BE2C (cell line): ENCODE data around the gene ACP3.
"Not testable (repeated sequence)": the region's sequence is repeated elsewhere in the genome, so short reads cannot be mapped to it uniquely, and the experiment has no call there.

Experiments
- DNase-seq: peaks from one replicate; pipeline ENCODE4 v3.0.0-alpha.2; 2020
- H3K27me3 ChIP-seq: fragments of 250-450 bp; sonication (Bioruptor Pico); 2 replicates; pipeline ENCODE4 v1.5.1; 2020; ENCODE audit warnings: mild to moderate bottlenecking
- H3K36me3 ChIP-seq: fragments of 250-450 bp; sonication (Bioruptor Pico); 2 replicates; pipeline ENCODE4 v1.5.1; 2020; ENCODE audit warnings: mild to moderate bottlenecking
- H3K4me1 ChIP-seq: fragments of 250-450 bp; sonication (Bioruptor Pico); 2 replicates; pipeline ENCODE4 v1.5.1; 2020
- H3K4me3 ChIP-seq: 2 replicates; pipeline ENCODE4 v1.5.1; 2011; ENCODE audit warnings: low read depth, low read length
- H3K9me3 ChIP-seq: fragments of 250-450 bp; sonication (Bioruptor Pico); 2 replicates; pipeline ENCODE4 v1.5.1; 2020
- CTCF ChIP-seq: IDR thresholded peaks from 2 replicates; pipeline ENCODE4 v1.5.1; 2012; ENCODE audit warnings: mild to moderate bottlenecking, low read depth, low read length

The ACP3 gene

DNA sequence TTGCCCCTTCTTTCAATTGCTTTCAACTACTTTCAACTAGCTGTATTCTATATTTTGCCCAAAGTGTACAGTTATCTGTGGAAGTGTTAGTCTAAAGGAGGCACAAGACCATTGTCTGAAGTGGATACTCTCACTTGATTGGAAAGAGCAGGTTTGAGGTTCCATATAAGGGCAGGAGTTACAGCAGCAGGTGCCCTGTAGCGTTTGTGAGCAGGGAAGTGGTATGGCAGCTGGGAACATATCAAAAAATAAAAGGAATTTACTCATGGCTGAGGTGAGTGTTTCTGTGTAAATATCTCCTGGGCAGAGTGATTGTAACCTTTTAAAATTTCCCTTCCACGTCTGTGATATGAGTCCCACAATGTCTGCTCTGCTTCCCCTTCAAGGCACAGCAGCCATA is 61.6 kb downstream of the ACP3 start:
- H3K9me3 ChIP-seq, result no peaks in the 10 kb centered on the region
- H3K27me3 ChIP-seq, result no peaks in the 10 kb centered on the region
- no peak for TF ChIP-seq CTCF
- H3K4me1 ChIP-seq, result no peaks in the 10 kb centered on the region
- no peak for DNase-seq
- H3K36me3 ChIP-seq, result no peaks in the 10 kb centered on the region
- no peak overlapping the region for H3K4me3 ChIP-seq

- no peaks in the 10 kb centered on the region for H3K27me3 ChIP-seq
- TF ChIP-seq CTCF, result no peak
- H3K4me1 ChIP-seq, result no peaks in the 10 kb centered on the region
- no peaks in the 10 kb centered on the region for H3K36me3 ChIP-seq
- no peaks in the 10 kb centered on the region for H3K9me3 ChIP-seq
- no peak overlapping the region for H3K4me3 ChIP-seq
- DNase-seq, result no peak
Measured at GRCh38 chr3:132380920-132381319, 63.7 kb downstream of the ACP3 start.

GRCh38 chr3:132381348-132381944 is 64.2 kb downstream of the ACP3 start:
- TF ChIP-seq CTCF, result no peak
- DNase-seq, result no peak
- H3K4me1 ChIP-seq, result no peaks in the 10 kb centered on the region
- no peak overlapping the region for H3K4me3 ChIP-seq
- no peaks in the 10 kb centered on the region for H3K27me3 ChIP-seq
- H3K36me3 ChIP-seq, result no peaks in the 10 kb centered on the region
- no peaks in the 10 kb centered on the region for H3K9me3 ChIP-seq

- no peak for TF ChIP-seq CTCF
- Histone ChIP-seq H3K4me1 (no peaks in the 10 kb centered on the region), H3K36me3 (no peaks in the 10 kb centered on the region), H3K4me3 (no peak overlapping the region), H3K9me3 (no peaks in the 10 kb centered on the region), H3K27me3 (no peaks in the 10 kb centered on the region)
- DNase-seq, result no peak
Measured at GRCh38 chr3:132382267-132382666, 65.1 kb downstream of the ACP3 start.

GRCh38 chr3:132382688-132383194 is 65.5 kb downstream of the ACP3 start:
- H3K27me3 ChIP-seq, result no peaks in the 10 kb centered on the region
- H3K9me3 ChIP-seq, result no peaks in the 10 kb centered on the region
- no peak for DNase-seq
- H3K4me1 ChIP-seq, result no peaks in the 10 kb centered on the region
- no peak overlapping the region for H3K4me3 ChIP-seq
- TF ChIP-seq CTCF, result no peak
- H3K36me3 ChIP-seq, result no peaks in the 10 kb centered on the region

DNA sequence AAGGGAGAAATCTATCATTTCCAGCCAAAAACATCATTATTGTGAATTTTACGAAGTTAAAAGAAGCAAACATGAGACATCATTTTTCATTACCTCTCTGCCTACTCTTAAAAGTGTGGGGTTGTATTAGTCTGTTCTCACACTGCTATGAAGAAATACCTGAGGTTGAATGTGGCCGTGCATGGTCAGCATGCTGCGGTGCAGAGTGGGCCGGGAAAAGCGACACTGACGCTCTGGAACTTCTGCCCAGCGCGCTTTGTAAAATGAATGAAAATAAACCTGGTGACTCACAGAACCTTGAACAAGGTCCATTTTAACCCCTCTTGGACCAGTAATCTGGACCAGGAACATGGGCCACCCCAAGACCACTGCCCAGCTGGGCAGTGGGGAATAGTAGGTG is 69.1 kb downstream of the ACP3 start:
- TF ChIP-seq CTCF, result no peak
- no peak overlapping the region for H3K4me3 ChIP-seq

GRCh38 chr3:132392675-132393074 is 75.5 kb downstream of the ACP3 start:
- H3K27me3 ChIP-seq, result not testable (repeated sequence)

More for the DNA sequence above, 69.1 kb downstream of the ACP3 start:
- Histone ChIP-seq H3K27me3 (no peaks in the 10 kb centered on the region), H3K36me3 (no peaks in the 10 kb centered on the region), H3K4me1 (no peaks in the 10 kb centered on the region), H3K9me3 (no peaks in the 10 kb centered on the region)
- no peak for DNase-seq

More at GRCh38 chr3:132392675-132393074, 75.5 kb downstream of the ACP3 start:
- not testable (repeated sequence) for DNase-seq, H3K9me3 ChIP-seq, H3K4me1 ChIP-seq, H3K36me3 ChIP-seq, H3K4me3 ChIP-seq
